HG03558 (cell line): ENCODE results near the gene PGPEP1.
"Not testable (repeated sequence)": the region's sequence is repeated elsewhere in the genome, so short reads cannot be mapped to it uniquely, and the experiment has no call there.

Source experiments
- ATAC-seq: cut with Tn5 transposase; IDR thresholded peaks from one replicate; pipeline ENCODE4 v1.9.1; 2021; ENCODE audit warnings: moderate number of reproducible peaks; ENCODE audit not compliant: unreplicated experiment; ENCODE audit errors: extremely low read depth

PGPEP1 gene

DNA sequence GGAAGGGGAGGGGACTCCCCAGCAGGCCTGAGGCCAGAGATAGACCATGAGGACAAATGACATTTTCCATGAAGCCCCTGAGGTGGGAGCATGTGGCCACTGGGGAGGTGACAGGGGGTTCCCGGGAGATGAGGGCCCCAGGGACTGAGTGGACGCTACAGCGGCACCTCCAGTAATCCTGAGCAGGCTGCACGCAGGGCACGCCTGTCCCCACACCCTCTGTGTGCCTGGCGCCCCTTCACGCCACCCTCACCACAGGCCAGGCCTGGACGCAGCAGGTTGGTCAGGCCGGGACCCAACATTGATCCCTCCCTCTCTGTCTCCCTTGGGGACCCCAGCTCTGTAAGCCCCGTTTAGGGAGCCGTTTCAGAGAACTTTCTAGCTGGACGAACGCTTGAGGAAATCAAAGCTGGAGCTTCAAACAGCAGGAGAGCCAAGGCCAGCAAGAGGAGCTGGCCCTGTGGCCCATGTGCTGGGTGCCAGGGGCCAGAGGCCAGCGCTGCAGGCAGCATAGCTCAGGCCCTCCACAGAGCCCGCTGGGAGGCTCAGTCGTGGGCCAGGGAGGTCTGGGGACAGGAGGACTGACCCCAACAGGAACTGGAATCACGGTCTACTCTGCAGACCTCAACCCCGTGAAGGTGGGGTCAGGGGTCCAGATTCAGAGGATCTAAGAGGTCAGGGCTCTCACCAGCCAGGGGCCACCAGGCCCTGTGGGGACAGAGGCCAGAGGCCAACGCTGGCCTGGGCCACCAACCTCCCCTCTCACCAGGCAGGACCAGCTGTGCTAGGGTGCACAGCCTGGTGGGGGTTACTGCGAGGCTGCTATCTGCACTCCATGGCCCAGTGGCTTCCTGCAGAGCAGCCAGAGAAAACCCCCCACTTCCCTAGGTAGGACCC lies 32.1 kb upstream of the PGPEP1 start:
- ATAC-seq, result no peak

DNA sequence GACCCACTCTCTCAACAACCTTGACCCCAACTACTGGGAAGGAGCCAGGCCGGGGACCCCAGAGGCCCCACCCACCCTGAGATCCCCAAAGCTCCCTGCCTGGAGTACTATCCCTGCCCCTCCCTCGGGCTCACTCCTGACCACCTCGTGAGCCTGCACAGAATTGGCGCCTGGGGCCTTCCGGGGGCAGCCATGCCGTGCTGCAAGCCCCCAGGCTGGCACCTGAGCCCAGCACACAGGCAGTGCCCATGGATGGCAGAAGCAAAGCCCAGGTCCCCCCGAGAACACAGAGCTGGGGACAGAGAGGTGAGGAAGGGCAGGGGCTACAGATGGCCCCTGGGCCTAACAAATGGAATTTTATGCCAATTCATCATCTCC lies 31.5 kb upstream of the PGPEP1 start:
- no peak for ATAC-seq

DNA sequence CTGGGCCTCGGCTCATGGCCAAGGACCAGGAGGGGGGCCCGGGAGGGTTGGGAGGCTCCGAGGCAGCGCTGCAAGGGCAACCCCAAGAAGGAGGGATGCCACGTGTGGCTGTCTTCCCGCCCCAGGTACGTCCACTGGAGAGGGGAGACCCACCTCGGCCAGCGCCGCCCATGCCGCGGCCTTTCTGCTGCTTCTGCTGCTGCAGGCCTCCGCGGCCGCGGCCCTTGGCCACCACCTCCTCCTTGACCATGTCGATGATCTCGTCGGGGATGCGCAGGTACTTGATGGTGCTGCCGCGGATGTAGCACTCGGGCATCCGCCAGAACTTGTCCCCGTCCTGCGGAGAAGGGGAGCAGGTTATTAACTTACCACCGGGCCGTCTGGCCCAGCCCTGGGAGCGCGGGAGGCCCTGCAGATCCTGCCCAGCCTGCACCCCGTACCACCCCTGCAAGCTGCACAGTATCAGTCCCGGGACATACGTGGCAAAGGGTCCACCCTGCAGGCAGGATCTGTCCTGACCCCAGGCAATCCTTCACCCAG lies 30.8 kb upstream of the PGPEP1 start:
- ATAC-seq, result no peak

DNA sequence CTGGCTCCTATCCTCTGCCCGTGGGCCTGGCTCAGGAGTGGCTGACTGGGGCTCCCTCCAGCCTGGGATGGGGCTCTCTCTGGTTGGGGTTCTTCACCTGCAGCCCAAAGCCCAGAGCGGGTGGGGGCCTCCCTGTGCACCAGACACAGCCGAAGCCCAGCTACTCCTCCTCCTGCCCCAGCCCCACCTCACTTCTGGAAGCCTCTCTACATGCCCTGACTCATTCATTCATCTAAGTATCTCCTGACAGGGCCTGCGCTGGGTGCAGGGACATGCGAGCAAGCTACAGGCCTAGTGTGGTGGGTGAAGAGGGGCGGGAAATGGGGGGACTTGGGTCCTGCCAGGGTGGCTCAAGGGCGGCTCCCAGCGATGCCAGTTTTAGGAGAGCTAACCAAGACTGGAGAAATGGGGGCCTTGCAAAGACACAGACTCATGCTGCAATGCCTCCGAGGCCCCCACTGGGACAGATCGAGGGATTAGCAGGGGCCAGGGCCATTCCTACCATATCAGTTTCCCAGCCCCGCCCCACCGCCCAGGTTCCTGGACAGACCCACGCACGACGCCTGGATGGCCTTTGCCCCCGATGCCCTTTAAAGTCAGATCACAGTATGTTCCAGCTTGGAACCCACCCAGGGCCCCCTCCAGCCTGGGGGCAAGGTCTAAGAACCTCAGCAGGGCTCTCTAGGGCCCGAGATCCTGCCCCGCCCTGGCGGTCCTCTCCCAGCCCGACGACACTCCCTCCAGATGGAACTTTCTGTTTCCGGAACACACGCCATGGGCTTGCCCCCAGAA lies 30.1 kb upstream of the PGPEP1 start:
- ATAC-seq, result no peak

DNA sequence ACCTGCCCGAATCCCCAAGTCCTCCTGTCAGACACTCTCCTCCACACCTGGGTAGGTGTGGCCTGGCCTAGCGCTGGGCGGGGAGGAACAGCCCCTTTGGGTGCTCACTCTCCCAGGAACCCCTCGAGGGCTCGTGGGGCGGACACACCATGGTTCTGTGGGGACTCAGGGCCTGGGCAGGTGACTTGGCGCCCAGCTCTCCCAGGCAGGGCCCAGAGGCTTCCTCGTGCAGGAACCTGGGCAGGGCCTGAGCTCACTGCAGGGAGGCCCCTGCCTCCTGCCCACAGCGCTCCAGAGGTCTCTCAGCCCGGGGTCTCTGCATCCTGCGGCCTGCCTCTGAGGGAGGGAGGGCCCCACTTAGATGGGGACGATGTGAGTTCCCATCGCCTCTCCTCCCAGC lies 29.4 kb upstream of the PGPEP1 start:
- ATAC-seq, result no peak

DNA sequence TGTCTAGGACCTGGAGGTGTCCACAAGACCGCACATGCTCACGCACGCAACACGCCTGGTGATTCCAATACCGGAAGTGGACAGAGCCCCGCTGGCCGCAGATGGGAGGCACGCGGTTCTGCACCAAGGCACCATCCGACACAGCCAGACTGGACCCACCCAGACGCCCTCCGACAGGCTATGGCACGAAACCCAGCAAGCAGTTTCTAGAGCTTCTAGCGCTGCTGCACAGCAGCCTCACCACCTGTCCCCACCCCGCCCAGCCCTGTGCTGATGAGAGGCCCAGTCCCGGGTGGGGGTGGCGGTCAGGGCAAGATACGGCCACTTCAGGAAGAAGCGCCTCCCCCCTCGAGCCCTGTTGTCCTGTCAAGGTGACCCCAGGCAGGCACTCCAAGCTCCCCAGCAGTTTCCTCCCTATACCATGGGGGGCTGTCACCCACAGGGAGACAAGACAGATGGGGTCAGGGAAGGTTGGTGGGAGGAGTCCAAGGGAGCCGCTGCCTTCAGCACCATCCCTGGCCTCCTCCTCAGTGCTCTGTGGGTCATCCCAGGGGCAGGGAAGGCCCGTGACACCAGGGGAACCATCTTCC lies 28.8 kb upstream of the PGPEP1 start:
- no peak for ATAC-seq

DNA sequence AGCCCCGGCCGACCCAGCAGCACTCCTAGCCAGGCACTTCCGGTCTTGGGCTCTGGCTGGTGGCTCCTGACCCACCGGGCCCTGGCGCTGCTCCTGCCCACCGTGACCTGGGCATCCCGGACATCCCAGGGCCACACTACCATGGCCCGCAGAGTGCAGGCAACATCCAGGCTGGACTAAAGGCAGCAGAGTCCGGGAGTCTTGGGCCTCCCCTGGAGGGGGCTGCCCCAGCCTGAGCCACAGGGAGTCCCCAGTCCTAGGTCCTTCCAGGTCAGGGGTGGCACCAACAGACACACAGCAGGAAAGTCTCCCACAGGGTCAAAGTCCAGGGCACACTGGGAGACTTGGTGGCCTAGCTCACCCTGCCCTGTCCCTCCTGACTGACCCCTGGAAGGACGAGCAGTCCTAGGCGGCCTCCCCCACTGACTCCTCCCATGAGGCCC lies 28.3 kb upstream of the PGPEP1 start:
- ATAC-seq, result no peak

DNA sequence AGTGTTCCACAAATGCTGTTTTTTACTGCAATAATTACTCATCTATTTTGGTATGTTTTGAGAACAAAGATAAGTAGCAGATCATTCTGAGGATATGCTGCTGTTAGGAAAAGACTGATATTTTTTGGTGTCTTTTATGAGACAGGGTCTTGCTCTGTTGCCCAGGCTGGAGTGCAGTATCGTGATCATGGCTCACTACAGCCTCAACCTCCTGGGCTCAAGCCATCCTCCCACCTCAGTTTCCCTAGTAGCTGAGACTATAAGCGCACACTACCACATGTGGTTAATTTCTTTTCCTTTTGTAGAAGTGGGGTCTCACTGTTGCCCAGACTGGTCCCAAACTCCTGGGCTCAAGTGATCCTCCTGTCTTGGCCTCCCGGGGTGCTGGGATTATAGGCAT lies 27.0 kb upstream of the PGPEP1 start:
- ATAC-seq, result no peak

DNA sequence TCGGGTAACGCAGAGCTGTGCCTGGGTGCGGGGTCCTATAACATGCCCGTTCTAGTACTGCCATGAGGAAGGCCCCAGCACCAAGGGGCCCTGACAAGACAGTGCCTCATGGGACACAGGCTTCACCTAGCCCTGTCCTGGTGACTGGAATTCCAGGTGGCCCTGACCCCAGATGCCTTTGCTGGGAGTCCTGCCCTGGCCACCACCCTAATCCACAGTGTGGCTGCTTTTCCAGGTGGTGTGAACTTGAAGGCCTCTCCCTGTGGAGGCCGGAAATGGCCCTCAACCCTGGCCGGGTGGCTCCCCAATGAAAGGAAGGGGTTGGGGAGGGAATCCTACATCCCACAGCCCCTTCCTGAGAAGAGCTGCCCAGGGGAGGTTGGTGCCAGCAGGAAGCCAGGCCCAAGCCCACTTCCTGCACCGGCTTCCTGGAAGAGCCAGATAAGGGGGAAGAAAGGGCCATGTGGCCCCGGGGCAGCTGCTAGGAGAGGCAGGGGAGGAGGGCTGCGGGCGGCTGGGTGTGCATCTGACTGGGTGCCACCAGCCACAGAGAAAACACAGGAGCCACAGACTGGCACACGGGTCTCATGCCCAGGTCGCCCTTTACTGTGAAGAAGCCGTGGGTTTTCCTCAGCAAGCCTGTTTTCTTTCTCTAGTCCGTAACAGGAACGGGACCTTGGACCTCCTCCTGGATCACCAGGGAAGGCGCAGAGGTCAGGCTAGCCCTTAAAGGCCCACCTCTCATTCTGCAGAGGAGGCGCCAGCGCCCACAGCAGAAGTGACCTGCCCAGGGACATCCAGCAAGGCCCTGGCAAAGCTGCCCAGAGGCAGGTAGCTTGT lies 22.2 kb upstream of the PGPEP1 start:
- ATAC-seq, result no peak

DNA sequence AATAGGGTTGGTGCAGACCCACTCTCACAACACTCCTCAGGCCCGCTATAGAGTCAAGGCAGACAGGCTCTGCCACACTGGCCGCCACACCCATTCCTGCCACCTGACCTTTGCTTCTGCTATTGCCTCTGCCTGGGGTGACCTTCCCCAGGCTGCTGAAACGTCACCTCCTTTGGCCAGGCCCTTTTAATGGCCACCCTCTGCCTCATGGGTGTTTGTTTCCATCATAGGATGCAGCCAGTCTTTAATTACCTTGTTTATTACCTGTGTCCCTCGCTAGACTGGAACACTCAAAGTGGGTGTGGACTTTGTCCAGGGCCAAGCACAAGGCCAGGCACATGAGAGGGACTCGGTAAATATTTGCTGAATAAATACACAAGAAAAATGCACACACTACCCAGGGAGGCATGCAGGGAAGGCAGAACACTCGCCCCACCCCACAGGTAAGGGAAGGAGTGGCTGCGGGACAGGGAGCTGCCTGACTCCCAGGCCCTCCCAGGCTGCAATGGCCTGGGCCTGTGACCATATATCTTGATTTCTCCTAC lies 20.7 kb upstream of the PGPEP1 start:
- ATAC-seq, result no peak

DNA sequence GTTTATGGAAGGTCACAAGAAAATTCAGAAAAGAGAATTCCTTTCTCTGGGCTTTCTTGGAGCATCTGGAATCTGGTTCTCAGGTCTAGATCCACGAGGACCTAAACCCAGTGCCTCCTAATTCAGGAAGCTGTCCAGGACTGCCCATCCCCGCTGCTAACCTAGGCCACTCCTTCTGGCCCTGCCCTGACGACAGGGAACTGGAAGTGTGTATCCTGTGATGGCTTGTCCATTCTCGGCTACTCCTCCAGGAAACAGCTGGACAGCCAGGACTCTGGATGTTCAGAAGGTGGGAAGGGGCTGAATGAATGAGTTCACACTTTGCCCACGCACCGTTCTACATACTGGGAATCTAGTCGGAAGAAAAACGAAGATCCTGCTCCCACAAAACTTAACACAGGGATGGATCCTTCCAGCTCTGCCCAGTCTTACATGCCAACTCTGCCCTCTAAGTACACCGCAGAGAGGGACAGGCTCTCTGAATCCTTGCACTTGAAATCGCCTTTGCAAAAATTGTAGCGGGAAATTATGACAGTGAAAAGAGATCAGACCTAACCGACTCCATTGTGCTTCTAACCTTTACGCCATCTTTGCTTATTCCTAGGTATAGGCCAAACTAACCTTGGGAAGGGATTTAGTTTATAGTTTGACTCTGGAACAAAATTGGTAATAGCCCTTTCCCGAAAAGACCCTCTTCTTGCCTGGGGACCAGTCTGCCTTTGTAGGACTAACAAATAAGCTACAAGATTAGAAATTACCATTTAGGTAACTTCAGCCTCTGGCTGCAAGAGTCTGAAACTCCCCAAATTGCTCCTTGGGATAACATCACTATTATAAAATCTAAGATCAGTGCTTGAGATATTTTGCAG lies 19.3 kb upstream of the PGPEP1 start:
- ATAC-seq, result no peak

DNA sequence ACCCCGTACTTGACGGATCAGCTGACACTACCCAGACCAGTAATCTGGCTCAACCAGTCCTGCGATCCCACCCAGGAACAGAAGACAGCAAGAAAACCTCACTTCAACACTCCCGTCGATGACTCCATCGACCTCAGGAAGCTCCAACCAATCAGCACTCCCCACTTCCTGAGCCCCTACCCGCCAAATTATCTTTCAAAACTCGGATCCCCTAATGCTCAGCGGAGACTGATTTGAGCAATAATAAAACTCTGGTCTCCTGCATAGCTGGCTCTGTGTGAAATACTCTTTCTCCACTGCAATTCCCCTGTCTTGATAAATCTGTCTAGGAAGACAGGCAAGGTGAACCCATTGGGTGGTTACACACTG lies 18.7 kb upstream of the PGPEP1 start:
- no peak for ATAC-seq

DNA sequence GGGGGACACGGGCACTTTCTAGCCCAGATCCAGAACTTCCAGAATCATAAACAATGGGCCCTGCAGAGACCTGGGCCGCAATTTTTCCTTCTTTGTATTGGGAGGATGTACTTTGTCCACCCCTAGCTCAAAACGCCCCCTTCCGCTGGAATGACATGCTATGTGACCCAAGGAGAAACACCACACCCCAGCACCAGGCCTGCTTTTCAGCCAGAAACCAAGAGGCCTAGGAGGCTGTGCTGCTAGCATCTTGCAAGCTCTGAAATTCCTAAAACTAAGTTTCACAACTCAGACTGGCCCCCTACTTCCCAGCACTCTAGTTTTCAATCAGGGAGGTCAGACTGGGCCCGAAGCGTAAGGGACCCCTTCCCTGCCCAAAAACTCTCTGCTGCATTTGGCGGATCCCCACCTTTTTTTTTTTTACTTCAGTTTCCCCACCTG lies 18.1 kb upstream of the PGPEP1 start:
- ATAC-seq, result no peak

DNA sequence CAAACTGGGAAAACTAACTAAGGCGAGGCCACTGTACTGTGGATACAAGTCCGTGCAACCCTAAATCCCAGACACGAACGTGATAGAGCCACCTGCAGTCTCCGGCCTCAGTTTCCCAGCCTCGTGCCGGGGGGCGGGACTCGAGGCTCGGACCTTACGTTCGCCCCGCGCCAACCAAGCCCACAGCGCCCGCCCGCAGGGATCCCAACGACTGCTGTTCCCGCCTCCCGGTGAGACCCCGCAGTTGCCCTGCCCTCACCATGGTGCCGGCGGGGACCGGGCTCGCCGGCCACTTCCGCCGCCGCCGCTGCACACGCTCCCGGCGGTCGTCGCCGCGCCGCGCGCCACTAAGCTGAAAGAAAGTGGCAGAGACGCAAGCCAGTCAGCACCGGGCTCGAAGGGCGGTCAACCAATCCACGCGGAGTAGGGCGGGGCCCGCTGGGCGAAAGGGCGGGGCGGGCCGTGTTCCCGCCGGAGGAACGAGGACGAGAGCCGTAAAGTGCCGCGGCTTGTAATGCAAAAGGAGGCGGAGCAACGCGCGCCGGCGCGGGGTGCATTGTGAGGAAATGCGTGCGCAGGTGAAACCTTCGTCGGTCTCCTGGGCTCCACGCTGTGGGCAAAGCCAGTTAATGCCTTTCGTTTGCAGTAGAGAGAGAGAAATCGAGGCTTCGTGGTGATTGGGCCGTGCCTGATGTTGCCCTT lies 17.5 kb upstream of the PGPEP1 start, which contains the start of gene LSM4:
LSM4 (minus strand) TSS at position 318 of the 702 bp plus-strand sequence; CDS start at position 262, 56 bp downstream.
- ATAC-seq, result peak; percentile 75

DNA sequence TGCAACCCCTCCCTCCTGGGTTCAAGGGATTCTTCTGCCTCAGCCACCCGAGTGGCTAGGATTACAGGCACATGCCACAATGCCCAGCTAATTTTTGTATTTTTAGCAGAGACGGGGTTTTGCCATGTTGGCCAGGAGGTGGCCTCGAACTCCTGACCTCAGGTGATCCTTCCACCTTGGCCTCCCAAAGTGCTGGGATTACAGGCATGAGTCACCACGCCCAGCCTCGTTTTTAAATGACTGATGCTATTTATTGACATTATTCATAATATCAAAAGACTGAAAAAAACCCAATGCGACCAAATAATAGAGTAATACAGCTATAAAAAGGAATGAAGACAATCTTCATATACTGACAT lies 16.0 kb upstream of the PGPEP1 start:
- not testable (repeated sequence) for ATAC-seq

DNA sequence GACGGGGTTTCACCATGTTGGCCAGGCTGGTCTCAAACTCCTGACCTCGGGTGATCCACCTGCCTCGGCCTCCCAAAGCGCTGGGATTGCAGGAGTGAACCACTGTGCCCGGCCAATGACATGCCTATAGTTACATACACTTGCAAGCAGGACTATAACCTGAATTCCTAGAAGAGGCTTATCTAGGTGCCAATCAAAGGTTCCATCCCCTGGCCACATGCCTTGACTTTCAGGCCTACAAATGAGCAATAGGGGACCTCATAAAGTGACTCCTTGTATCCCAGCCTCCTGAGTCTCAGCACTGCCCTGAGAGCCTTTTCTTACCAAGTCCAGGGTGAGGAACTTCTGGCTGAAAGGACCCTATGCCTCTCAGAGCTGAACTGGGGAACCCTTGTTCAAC lies 13.6 kb upstream of the PGPEP1 start:
- ATAC-seq, result no peak

DNA sequence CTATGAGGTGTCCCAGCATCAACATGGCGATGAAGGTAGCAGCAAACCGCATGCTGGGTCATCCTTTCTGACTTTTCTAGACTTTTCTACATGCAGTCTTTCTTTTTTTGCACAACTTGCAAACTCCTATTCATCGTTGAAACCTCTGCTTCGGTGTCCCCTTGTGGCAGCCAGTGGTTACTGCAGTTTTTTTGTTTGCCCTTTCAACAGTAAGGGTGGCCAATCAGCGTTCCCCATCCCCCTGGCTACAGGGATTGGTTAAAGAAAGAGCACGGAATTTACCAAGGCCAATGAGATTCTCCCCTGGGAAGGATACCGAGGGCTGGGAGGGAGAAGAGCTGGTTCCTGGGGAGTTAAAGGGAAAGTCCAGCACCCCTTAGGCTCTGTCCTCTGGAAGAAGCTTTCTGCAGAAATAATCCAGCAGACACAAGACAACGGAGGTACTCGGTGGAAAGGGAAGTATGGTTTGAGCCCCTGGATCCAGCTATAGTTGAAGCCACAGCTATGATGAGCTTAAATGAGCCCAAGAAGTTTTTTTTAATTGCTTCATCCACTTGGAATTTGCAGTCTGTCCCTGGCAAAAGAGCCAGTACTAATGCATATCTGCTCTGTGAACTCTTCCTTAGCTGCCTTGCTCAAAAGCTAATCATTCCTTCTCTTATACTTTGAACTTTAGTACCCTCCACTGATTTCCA lies 11.9 kb upstream of the PGPEP1 start:
- ATAC-seq, result peak; percentile 77

DNA sequence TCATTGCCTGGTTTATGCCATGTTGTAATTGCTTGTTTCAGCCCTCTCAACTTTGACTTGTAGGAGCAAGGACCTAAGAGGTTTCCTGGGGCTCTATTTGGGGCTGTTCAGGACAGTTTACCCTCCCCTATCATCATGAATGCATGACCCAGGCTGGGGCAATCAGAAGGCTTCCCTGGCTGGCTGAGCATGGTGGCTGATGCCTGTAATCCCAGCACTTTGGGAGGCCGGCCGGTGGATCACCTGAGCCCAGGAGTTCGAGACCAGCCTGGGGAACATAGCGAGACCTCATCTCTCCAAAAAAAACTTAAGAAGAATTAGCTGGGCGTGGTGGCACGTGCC lies 11.4 kb upstream of the PGPEP1 start:
- ATAC-seq, result no peak
